GM21576 (cell line): ENCODE data around the gene SLC16A2.

Experiments
- ATAC-seq: cut with Tn5 transposase; IDR thresholded peaks from one replicate; pipeline ENCODE4 v1.9.1; 2021; ENCODE audit warnings: mild to moderate bottlenecking, moderate library complexity; ENCODE audit not compliant: unreplicated experiment

SLC16A2 gene

DNA sequence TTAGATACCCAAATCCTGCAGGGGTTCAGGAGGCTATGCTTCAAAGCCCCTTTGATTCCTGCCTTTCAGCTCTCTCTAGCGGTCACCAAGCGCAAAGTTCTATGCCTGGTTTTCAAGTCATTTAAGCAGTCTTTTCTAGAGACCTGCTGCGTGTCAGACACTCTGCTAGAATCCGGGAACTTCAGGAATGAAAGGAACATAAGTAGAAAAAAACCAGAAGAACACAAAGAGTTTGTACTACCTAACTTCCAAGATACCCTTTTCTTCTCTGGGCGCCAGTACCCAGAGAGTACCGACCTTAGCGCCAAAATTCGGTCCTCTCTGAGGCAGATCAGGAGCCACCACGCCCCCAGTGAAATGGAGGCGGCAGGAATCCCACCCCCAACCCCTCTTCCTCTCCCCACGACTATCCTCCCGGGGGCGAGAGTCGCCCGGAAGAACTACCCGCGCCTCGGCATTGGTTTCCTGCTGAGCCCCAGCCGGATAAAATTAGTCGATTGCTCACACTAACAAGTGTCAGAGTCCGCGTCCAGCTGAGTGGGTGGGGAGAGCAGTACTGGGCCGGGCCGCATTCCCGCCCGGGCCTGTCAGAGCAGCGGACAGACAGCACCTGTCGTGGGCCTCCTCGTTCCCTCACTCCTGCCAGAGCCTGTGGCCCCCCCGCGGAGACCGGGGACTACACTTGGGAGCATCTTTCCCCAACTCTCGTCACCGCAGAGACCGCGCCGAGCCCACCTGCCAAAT is 114.3 kb downstream of the SLC16A2 start:
- ATAC-seq = peak; percentile 36

- ATAC-seq = peak; percentile 44
Observed at GRCh38 chrX:74536152-74536831, 115.0 kb downstream of the SLC16A2 start.

DNA sequence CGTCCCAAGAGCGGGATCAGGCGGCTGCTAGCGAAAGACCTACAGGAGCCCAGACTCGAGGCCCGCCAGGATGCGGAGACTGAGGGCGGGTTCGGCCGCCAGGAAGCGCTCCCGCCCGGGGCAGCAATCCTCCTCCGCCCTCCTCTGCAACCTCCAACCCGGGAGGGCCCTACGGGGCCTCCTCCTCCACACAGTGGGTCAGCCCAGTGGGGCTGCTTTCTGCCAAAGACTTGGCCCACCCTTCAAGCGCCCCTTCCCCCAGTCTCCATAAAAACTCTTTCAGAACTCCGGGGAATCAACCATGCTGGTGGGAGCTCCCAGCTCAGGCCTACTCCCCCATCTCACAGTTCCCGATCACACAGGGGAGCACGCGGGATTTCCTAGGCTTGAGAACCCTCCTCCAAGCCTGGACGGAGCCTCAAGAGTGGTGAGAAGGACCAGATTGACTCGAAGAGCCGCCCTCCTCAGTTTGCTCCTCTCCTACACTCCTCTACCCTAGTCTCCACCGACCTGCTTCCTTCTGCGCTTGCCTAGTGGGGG is 115.6 kb downstream of the SLC16A2 start:
- peak; percentile 11 for ATAC-seq

- no peak for ATAC-seq
Observed at GRCh38 chrX:74540635-74541249, 119.4 kb downstream of the SLC16A2 start.

DNA sequence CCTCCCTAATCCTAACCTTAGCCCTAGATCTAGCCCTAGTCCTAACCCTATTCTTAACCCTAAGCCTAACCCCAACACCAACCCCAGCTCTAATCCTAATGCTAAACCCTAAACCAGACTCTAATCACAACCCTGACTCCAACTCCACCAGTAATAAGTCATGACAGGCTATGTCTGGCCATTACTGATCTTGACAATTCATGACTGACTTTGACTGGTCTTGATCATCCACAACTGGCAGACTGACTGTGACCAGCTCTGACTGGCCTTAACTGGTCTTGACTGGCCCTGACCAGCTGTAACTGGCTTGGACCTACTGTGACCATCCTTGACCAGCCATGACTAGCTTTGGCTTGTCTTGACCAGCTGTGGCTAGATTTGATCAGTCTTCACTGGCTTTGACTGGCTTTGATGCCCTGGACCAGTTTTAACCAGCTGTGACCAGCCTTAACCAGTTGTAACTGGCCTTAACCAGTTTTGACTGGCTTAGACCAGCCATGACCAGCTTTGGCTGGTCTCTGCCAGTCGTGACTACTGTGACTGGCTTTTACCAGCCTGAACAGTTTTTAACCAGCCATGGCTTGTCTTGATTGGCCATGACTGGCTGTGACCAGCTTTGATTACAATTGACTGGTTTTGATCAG is 124.7 kb downstream of the SLC16A2 start:
- ATAC-seq = no peak

DNA sequence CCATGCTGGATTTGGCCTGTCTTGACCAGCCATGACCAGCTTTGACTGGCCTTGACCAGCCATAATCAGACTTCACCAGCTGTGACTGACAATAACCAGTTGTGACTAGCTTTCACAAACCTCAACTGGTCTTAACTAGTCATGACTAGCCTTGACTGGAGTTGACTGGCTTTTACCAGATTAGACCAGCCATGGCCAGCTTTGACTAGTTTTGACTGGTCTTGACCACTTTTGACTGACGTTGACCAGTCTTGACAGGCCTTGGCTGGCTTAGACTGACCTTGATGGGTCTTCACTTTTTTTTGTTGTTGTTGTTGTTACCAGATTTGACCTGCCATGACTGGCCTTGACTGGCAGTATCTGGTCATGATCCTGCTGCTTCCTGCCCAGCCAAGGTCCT is 125.7 kb downstream of the SLC16A2 start:
- ATAC-seq = no peak

DNA sequence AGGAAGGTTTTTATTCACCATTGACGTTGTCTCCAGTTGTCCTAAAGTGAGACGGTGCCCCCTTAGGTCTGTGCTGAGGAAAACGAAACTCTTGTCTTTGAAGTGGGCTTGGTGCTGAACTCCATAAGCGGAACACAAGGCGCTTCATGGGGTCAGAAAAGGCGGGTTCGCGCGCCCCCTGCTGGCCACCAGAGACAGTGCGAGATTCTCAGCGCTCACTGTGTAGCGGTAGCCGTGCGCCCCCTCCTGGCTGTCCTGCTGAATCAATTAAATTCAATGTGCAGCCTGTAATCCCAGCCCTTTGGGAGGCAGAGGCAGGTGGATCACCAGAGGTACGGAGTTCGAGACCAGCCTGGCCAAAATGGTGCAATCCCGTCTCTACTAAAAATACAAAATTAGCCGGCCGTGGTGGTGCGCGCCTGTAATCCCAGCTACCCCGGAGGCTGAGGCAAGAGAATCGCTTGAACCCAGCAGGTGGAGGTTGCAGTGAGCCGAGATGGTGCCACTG is 129.1 kb downstream of the SLC16A2 start:
- ATAC-seq = peak; percentile 87

DNA sequence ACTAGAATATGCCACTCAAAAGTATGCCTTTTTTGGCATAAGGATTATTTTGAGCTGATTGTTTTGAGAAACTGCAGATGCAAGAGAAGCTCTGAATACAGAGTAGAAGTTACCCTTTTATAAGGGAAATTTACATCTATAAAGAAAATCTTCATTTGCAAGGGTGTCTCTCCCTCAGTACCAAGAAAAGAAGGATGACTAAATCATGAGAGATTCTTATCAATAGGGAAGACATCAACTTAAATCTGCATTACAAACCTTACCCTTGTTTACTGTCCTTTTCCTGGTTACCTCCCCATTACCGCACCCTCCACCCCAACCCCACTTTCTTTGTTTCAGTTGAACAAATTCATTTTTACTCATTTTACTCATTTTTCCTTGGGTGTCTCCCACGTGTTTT is 130.6 kb downstream of the SLC16A2 start:
- ATAC-seq = no peak

DNA sequence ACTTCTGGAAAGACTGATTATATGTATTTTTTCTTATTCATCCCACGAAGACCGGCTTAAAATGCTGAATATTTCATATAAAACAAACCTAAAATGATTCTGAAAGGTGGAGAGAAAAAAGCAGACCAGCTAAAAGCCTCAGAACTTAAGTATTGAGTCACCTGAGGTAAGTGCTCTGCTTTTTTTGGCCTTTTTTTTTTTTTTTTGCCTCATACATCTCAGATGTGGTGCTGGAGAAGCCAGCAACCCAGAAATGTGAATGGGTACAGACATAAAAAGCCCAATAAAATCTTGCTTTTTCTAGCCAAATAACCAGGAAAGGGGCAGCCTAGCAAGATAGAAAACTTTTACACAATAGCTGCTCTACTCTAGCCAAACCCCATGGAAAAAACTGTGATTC is 136.1 kb downstream of the SLC16A2 start:
- no peak for ATAC-seq

GRCh38 chrX:74578137-74578536 is 156.8 kb downstream of the SLC16A2 start:
- ATAC-seq = no peak

- ATAC-seq = no peak
Observed at GRCh38 chrX:74579597-74580198, 158.4 kb downstream of the SLC16A2 start.
